ENCODE data around the gene AK1.

DNA sequence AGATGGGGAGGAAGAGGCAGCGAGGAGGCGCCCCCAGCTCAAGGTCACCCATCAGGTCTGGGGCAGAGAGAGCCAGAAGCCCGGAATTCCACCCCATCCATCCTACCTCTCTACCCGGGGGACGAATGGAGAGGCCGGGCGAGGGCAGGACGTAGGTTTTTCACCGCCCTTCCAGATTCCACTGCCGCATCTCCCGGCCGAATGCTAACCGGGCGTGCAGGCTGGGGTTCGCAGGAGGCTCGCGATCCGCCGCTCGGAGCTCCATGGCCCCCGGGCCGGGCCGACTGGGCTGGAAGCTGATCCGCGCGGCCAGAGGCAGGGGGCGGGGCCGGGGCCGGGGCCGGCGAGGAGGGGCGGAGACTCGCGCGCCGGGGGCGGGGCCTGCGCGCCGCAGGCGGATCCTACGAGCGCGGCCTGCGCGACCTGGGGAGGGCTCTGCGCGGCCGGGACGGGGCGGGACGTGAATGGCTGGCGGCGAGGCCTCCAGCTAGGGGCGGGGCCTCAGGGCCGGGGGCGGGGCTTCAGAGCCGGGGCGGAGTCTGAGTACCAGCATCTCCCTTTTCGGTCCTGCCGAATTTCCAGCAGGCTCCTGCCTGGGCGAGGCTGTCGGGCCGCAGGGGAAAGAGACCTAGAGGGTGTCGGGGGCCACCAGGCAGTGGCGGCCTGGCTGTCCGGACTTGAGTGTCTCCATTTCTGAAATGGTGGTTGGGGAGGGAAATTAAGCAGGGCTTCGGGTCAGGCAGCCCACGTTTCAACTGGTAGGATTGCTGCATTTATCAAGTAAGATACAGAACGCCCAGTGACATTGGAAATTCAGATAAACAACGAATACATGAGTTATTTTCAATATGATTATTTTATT is 39.5 kb upstream of the AK1 start, which contains the start of gene ST6GALNAC4:
- TF ChIP-seq POLR2AphosphoS5 (IDR thresholded peaks at IDR 0.05; ENCODE audit: low read depth, low read length) (0 out of 2 replicates have a peak, but pooled peaks have one; percentile 40), TAF1 (IDR thresholded peaks at IDR 0.05; ENCODE audit: borderline replicate concordance, low read depth, low read length) (peak; percentile 59; the same call in 1 of the 2 replicates)

All from GM12892 (cell line).